SK-N-DZ (cell line): Measurements from ENCODE around the gene PIBF1.

Experiments used
- DNase-seq: peaks from one replicate; pipeline ENCODE4 v3.0.0-alpha.2; 2015; ENCODE audit warnings: low spot score
- small RNA-seq, 2 experiments: library from RNA; depleted of rRNA; stranded (forward); fragments of <200 nt; gene quantifications; one replicate each; pipeline ENCODE3, GENCODE V24; 2014

Gene PIBF1

DNA sequence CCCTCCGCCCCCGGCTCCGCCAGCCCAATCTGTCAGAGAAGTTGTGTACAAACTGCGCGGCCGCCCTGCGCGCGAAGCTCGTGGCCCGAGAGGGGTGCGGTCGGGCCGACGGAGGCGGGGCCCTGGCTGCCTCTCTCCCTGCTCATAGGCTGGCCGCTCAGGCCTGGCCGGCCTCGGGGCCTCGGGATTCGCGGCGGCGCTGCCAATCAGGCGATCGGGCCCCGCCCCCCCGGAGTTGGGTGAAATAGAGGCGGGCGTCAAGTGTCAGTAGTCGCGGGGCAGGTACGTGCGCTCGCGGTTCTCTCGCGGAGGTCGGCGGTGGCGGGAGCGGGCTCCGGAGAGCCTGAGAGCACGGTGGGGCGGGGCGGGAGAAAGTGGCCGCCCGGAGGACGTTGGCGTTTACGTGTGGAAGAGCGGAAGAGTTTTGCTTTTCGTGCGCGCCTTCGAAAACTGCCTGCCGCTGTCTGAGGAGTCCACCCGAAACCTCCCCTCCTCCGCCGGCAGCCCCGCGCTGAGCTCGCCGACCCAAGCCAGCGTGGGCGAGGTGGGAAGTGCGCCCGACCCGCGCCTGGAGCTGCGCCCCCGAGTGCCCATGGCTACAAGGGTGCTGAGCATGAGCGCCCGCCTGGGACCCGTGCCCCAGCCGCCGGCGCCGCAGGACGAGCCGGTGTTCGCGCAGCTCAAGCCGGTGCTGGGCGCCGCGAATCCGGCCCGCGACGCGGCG lies 277.0 kb downstream of the PIBF1 start, which contains the start of gene KLF5:
Gene KLF5, plus strand, starts transcription at position 270 of the 724 bp plus-strand sequence. Its CDS starts 323 bp downstream, at position 593.
- DNase-seq = peak; percentile 90

GRCh38 chr13:73059460-73060250 lies 277.7 kb downstream of the PIBF1 start:
- DNase-seq = peak; percentile 8

- DNase-seq = no peak
Measured at GRCh38 chr13:73060251-73061160, 278.6 kb downstream of the PIBF1 start.

GRCh38 chr13:73061473-73061872 lies 279.5 kb downstream of the PIBF1 start:
- DNase-seq = no peak

GRCh38 chr13:73061876-73062275 lies 279.9 kb downstream of the PIBF1 start:
- no peak for DNase-seq

GRCh38 chr13:73062468-73062867 lies 280.5 kb downstream of the PIBF1 start:
- DNase-seq = no peak

DNA sequence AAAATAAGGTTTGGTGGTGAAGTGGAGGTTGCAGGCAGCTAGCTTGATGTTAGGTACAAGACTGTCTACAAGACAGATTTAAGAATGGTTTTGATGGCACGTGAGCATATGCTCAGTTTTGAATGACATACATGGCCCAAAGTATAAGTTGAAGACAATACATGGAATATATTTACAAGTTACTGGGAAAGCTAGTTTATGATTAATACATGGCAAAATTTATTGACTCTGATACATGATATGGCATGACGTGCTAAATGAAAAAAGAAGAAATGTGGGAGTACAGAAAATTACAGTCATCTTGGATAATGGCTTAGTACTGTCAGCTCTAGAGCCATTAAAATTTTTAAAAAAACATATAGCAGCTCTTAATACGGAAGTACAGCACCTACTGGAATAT lies 281.2 kb downstream of the PIBF1 start:
- no peak for DNase-seq

GRCh38 chr13:73065036-73065435 lies 283.1 kb downstream of the PIBF1 start:
- no peak for DNase-seq

GRCh38 chr13:73065665-73066340 lies 283.9 kb downstream of the PIBF1 start:
- DNase-seq = no peak

Small RNA genes lying within 50 kb of the gene (small RNA-seq; reads per million reads assigned to genes)
- 0 reads per million in 2 experiments for gene RNU6-79P
